ENCODE measurements around the gene RSAD1.

Gene RSAD1

GRCh38 chr17:50499721-50500120, 21.1 kb downstream of the RSAD1 start:
- no peak overlapping the region for H3K4me3 ChIP-seq (replicated peaks; ENCODE audit: low read depth, low read length)
- TF ChIP-seq, protein P1, sequence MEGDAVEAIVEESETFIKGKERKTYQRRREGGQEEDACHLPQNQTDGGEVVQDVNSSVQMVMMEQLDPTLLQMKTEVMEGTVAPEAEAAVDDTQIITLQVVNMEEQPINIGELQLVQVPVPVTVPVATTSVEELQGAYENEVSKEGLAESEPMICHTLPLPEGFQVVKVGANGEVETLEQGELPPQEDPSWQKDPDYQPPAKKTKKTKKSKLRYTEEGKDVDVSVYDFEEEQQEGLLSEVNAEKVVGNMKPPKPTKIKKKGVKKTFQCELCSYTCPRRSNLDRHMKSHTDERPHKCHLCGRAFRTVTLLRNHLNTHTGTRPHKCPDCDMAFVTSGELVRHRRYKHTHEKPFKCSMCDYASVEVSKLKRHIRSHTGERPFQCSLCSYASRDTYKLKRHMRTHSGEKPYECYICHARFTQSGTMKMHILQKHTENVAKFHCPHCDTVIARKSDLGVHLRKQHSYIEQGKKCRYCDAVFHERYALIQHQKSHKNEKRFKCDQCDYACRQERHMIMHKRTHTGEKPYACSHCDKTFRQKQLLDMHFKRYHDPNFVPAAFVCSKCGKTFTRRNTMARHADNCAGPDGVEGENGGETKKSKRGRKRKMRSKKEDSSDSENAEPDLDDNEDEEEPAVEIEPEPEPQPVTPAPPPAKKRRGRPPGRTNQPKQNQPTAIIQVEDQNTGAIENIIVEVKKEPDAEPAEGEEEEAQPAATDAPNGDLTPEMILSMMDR (IDR thresholded peaks at IDR 0.05; ENCODE audit: low read length, missing control alignments): no peak
- no peak for DNase-seq (ENCODE audit: low read depth)

DNA sequence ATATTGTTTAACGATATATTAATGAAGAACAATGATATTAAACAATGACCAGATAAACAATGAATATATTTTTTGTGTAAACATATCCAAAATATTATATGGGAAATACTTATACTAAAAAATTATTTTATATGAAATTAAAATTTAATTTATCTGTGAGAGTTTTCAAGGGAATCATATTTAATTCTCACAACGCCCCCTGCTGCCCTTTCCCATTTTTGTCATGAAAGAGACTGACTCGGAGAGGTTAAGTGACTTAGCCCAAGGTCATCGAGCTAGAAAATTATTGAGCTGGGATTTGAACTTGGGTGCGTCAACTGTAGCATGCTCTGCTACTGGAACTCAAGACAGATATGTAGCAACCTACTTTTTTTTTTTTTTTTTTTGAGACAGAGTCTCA, 22.4 kb downstream of the RSAD1 start:
- no peak for DNase-seq (ENCODE audit: low read depth)
- TF ChIP-seq, protein P1 (IDR thresholded peaks at IDR 0.05; ENCODE audit: low read length, missing control alignments): peak; percentile 55
- H3K4me3 ChIP-seq (replicated peaks; ENCODE audit: low read depth, low read length): no peak overlapping the region

- no peak for DNase-seq (ENCODE audit: low read depth)
- TF ChIP-seq, protein P1 (IDR thresholded peaks at IDR 0.05; ENCODE audit: low read length, missing control alignments): no peak
- no peak overlapping the region for H3K4me3 ChIP-seq (replicated peaks; ENCODE audit: low read depth, low read length)
Observed at GRCh38 chr17:50502301-50502990, 23.8 kb downstream of the RSAD1 start.

GRCh38 chr17:50505591-50506130, 27.0 kb downstream of the RSAD1 start:
- TF ChIP-seq, protein P1 (IDR thresholded peaks at IDR 0.05; ENCODE audit: low read length, missing control alignments): no peak
- no peak overlapping the region for H3K4me3 ChIP-seq (replicated peaks; ENCODE audit: low read depth, low read length)
- no peak for DNase-seq (ENCODE audit: low read depth)

GRCh38 chr17:50506298-50506697, 27.6 kb downstream of the RSAD1 start:
- no peak overlapping the region for H3K4me3 ChIP-seq (replicated peaks; ENCODE audit: low read depth, low read length)
- no peak for DNase-seq (ENCODE audit: low read depth)
- TF ChIP-seq, protein P1 (IDR thresholded peaks at IDR 0.05; ENCODE audit: low read length, missing control alignments): no peak

DNA sequence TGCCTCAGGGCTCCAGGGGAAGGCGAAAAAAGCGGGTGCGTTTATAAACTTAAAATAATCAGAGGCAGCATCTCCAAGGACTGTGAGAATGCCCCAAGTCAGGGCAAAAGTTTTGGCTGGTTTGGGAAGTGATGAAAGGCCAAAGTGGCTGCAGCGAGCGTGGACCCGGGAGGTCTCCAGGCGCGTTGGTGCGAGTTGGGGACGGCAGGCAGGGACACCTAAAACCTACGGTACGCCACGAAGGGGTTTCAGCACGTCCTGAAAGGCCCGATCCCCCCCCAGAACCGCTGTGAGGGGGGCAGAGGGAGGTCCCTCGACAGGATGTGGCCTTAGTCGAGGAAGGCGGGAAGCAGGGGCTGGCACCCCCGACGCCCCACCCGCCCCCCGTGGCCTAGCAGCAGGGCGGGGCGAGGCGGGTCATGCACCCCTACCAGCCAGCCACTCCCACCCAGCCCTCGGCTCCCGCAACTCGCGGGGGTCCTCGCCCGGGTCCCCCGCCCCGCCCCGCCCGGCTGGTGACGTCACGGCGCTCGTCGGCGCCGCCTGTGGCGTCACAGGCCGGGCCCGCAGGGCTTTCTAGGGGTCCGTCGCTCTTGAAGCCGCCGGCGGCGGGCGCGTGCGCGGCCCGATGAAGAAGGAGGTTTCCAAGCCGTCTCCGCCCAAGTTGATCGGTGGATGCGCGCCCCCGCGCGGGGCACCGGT, 29.4 kb downstream of the RSAD1 start, which contains the start of gene MYCBPAP:
Gene MYCBPAP (plus strand): TSS at position 569 of the 702 bp plus-strand sequence. CDS start 236 bp downstream, outside the sequence.
- peak within 1 kb of the TSS; percentile 54 for H3K4me3 ChIP-seq (replicated peaks; ENCODE audit: low read depth, low read length)
- TF ChIP-seq, protein P1 (IDR thresholded peaks at IDR 0.05; ENCODE audit: low read length, missing control alignments): no peak
- DNase-seq (ENCODE audit: low read depth): peak; percentile 72
